Trophoblast cell (in vitro differentiated cells and primary cell): ENCODE results near the gene BRAF.
A peak's percentile ranks its signal among the peaks of the same experiment; 100 is the strongest.
"Not testable (repeated sequence)": the region's sequence is repeated elsewhere in the genome, so short reads cannot be mapped to it uniquely, and the experiment has no call there.

ENCODE experiments used
- DNase-seq, 2 donors: peaks; one replicate each; pipeline ENCODE4 v3.0.0-alpha.2; 2016
- H2AFZ ChIP-seq: 2 replicates; pipeline ENCODE4 v1.6.1; 2013; ENCODE audit warnings: low read length, moderate library complexity, mild to moderate bottlenecking; ENCODE audit not compliant: insufficient read depth, poor library complexity
- H2AK5ac ChIP-seq: 2 replicates; pipeline ENCODE4 v1.6.1; 2013; ENCODE audit warnings: mild to moderate bottlenecking, low read length
- H2BK120ac ChIP-seq: 2 replicates; pipeline ENCODE4 v1.6.1; 2013; ENCODE audit warnings: low read length, mild to moderate bottlenecking, moderate library complexity; ENCODE audit not compliant: insufficient read depth, poor library complexity
- H2BK12ac ChIP-seq: 2 replicates; pipeline ENCODE4 v1.6.1; 2013; ENCODE audit warnings: mild to moderate bottlenecking, low read length, moderate library complexity
- H2BK5ac ChIP-seq: 2 replicates; pipeline ENCODE4 v1.6.1; 2013; ENCODE audit warnings: low read length, low read depth, moderate library complexity, mild to moderate bottlenecking; ENCODE audit not compliant: poor library complexity
- H3K14ac ChIP-seq: 2 replicates; pipeline ENCODE4 v1.6.1; 2013; ENCODE audit warnings: mild to moderate bottlenecking, low read length
- H3K18ac ChIP-seq: 2 replicates; pipeline ENCODE4 v1.6.1; 2013; ENCODE audit warnings: mild to moderate bottlenecking, low read length
- H3K23ac ChIP-seq: 2 replicates; pipeline ENCODE4 v1.6.1; 2013; ENCODE audit warnings: low read length
- H3K27ac ChIP-seq: 2 replicates; pipeline ENCODE4 v1.5.1; 2013; ENCODE audit warnings: low read depth, mild to moderate bottlenecking, inconsistent platforms, low read length, moderate library complexity
- H3K27me3 ChIP-seq: 2 replicates; pipeline ENCODE4 v1.6.1; 2013; ENCODE audit warnings: inconsistent platforms, mild to moderate bottlenecking, low read length, moderate library complexity; ENCODE audit not compliant: insufficient read depth
- H3K36me3 ChIP-seq, 2 experiments: 1 replicate in 1 of 2; 2 replicates in 1 of 2; pipeline ENCODE4 v1.6.1; 2013; ENCODE audit warnings: low read length in 2 of 2, mild to moderate bottlenecking in 2 of 2, moderate library complexity in 1 of 2; ENCODE audit not compliant: insufficient read depth in 2 of 2, control insufficient read depth in 1 of 2
- H3K4ac ChIP-seq: 2 replicates; pipeline ENCODE4 v1.6.1; 2013; ENCODE audit warnings: low read depth, mild to moderate bottlenecking, low read length, moderate library complexity
- H3K4me1 ChIP-seq, 2 experiments: 1 replicate in 1 of 2; 2 replicates in 1 of 2; pipeline ENCODE4 v1.6.1; 2013; ENCODE audit warnings: low read length in 2 of 2, mild to moderate bottlenecking in 2 of 2, moderate library complexity in 1 of 2; ENCODE audit not compliant: insufficient read depth in 2 of 2, control insufficient read depth in 1 of 2
- H3K4me2 ChIP-seq: 2 replicates; pipeline ENCODE4 v1.6.1; 2013; ENCODE audit warnings: inconsistent platforms, mild to moderate bottlenecking, low read length, moderate library complexity
- H3K4me3 ChIP-seq: 2 replicates; pipeline ENCODE4 v1.5.1; 2013; ENCODE audit warnings: mild to moderate bottlenecking, low read depth, low read length, inconsistent platforms
- H3K79me1 ChIP-seq: one replicate; pipeline ENCODE4 v1.6.1; 2013; ENCODE audit warnings: low read length
- H3K79me2 ChIP-seq: 2 replicates; pipeline ENCODE4 v1.6.1; 2013; ENCODE audit warnings: low read length, mild to moderate bottlenecking; ENCODE audit not compliant: control insufficient read depth, insufficient read depth, poor library complexity
- H3K9ac ChIP-seq: 2 replicates; pipeline ENCODE4 v1.6.1; 2013; ENCODE audit warnings: mild to moderate bottlenecking, low read length
- H3K9me3 ChIP-seq: 2 replicates; pipeline ENCODE4 v1.6.1; 2013; ENCODE audit warnings: low read depth, mild to moderate bottlenecking, control low read depth, inconsistent platforms, low read length; ENCODE audit not compliant: insufficient read depth
- H4K12ac ChIP-seq: 2 replicates; pipeline ENCODE4 v1.6.1; 2013; ENCODE audit warnings: low read depth, mild to moderate bottlenecking, low read length, moderate library complexity
- H4K8ac ChIP-seq: 2 replicates; pipeline ENCODE4 v1.6.1; 2013; ENCODE audit warnings: low read depth, mild to moderate bottlenecking, low read length, moderate library complexity
- H4K91ac ChIP-seq: one replicate; pipeline ENCODE4 v1.6.1; 2013; ENCODE audit warnings: low read depth, mild to moderate bottlenecking, low read length, moderate library complexity
- WGBS: extraction: QIAGEN DNeasy Blood & Tissue Kit; methylation state at CpG from one replicate; pipeline ENCODE4 v1.1.7; 2013; ENCODE audit warnings: missing lambda C conversion rate; ENCODE audit not compliant: insufficient read length, insufficient coverage; ENCODE audit errors: extremely low coverage; 5-methylcytosine and 5-hydroxymethylcytosine counted together

Gene BRAF

GRCh38 chr7:140927945-140928344 is 3.2 kb upstream of the BRAF start:
- not testable (repeated sequence) for H2AK5ac ChIP-seq, H3K27ac ChIP-seq, H2BK12ac ChIP-seq, H3K4me2 ChIP-seq, H3K27me3 ChIP-seq, H3K18ac ChIP-seq, H4K8ac ChIP-seq, H3K4ac ChIP-seq, H4K91ac ChIP-seq, H3K14ac ChIP-seq, H2BK5ac ChIP-seq, H3K79me2 ChIP-seq, H4K12ac ChIP-seq, H2BK120ac ChIP-seq, H2AFZ ChIP-seq, H3K79me1 ChIP-seq, H3K9me3 ChIP-seq, DNase-seq, H3K36me3 ChIP-seq, H3K9ac ChIP-seq, H3K4me3 ChIP-seq, H3K4me1 ChIP-seq, H3K23ac ChIP-seq
- WGBS: no CpG with 5 or more reads among the region's 4 CpGs

GRCh38 chr7:140927351-140927750 is 2.6 kb upstream of the BRAF start:
- Histone ChIP-seq H3K23ac (no peak overlapping the region), H3K4me3 (no peak overlapping the region), H3K27ac (no peak overlapping the region), H2AK5ac (no peak overlapping the region), H3K79me2 (peaks cover 4% of the 10 kb centered on the region), H3K4ac (no peak overlapping the region), H4K91ac (no peak overlapping the region), H3K18ac (no peak overlapping the region), H3K79me1 (peaks cover 8% of the 10 kb centered on the region), H4K8ac (no peak overlapping the region), H2BK120ac (no peak overlapping the region), H4K12ac (no peak overlapping the region), H3K9me3 (no peaks in the 10 kb centered on the region), H3K36me3 (no peaks in the 10 kb centered on the region), H3K9ac (no peak overlapping the region), H2BK5ac (no peak overlapping the region), H3K4me2 (no peak overlapping the region), H2BK12ac (no peak overlapping the region), H2AFZ (no peak overlapping the region), H3K4me1 (peaks cover 2 to 8% of the 10 kb centered on the region in 2 experiments), H3K27me3 (no peaks in the 10 kb centered on the region), H3K14ac (no peak overlapping the region)
- DNase-seq: no peak
- WGBS: no CpG with 5 or more reads among the region's 2 CpGs

- H2BK12ac ChIP-seq: no peak overlapping the region
- H2BK120ac ChIP-seq: no peak overlapping the region
- H2AFZ ChIP-seq: no peak overlapping the region
- H3K9ac ChIP-seq: no peak overlapping the region
- peaks cover 2 to 8% of the 10 kb centered on the region in 2 experiments for H3K4me1 ChIP-seq
- no peaks in the 10 kb centered on the region for H3K9me3 ChIP-seq
- H2BK5ac ChIP-seq: no peak overlapping the region
- peaks cover 8% of the 10 kb centered on the region for H3K79me1 ChIP-seq
- no peaks in the 10 kb centered on the region for H3K27me3 ChIP-seq
- no peak overlapping the region for H3K18ac ChIP-seq
- no peak overlapping the region for H3K4me2 ChIP-seq
- H3K4me3 ChIP-seq: no peak overlapping the region
- H3K36me3 ChIP-seq: no peaks in the 10 kb centered on the region
- no peak overlapping the region for H3K14ac ChIP-seq
- peaks cover 5% of the 10 kb centered on the region for H3K79me2 ChIP-seq
- no peak overlapping the region for H4K91ac ChIP-seq
- no peak for DNase-seq
- H3K23ac ChIP-seq: no peak overlapping the region
- H2AK5ac ChIP-seq: no peak overlapping the region
- WGBS: no CpG with 5 or more reads among the region's 7 CpGs
- no peak overlapping the region for H3K27ac ChIP-seq
- no peak overlapping the region for H4K12ac ChIP-seq
- H4K8ac ChIP-seq: no peak overlapping the region
- no peak overlapping the region for H3K4ac ChIP-seq
Observed at GRCh38 chr7:140926021-140926817, 1.5 kb upstream of the BRAF start.

GRCh38 chr7:140924019-140924820 is 509 bp downstream of the BRAF start:
- H3K4me1 ChIP-seq: peaks cover 2 to 8% of the 10 kb centered on the region in 2 experiments
- H4K12ac ChIP-seq: peak overlapping the region; percentile 86
- H2AFZ ChIP-seq: peak overlapping the region; percentile 98
- no peaks in the 10 kb centered on the region for H3K27me3 ChIP-seq
- H4K91ac ChIP-seq: peak overlapping the region; percentile 94
- peak overlapping the region; percentile 67 for H2BK12ac ChIP-seq
- H4K8ac ChIP-seq: peak overlapping the region; percentile 89
- peak overlapping the region; percentile 81 for H3K4me3 ChIP-seq
- H3K79me2 ChIP-seq: peaks cover 5% of the 10 kb centered on the region
- H3K9me3 ChIP-seq: no peaks in the 10 kb centered on the region
- no peak overlapping the region for H3K23ac ChIP-seq
- peak overlapping the region; percentile 97 for H3K4me2 ChIP-seq
- H3K79me1 ChIP-seq: peaks cover 8% of the 10 kb centered on the region
- no CpG with 5 or more reads among the region's 69 CpGs for WGBS
- peak overlapping the region; percentile 89 for H2BK120ac ChIP-seq
- H3K27ac ChIP-seq: peak overlapping the region; percentile 90
- H2AK5ac ChIP-seq: peak overlapping the region; percentile 13
- peak overlapping the region; percentile 86 for H3K14ac ChIP-seq
- H3K36me3 ChIP-seq: no peaks in the 10 kb centered on the region
- H3K9ac ChIP-seq: peak overlapping the region; percentile 95
- DNase-seq: peak; percentile 51 to 61
- H2BK5ac ChIP-seq: peak overlapping the region; percentile 93
- peak overlapping the region; percentile 90 for H3K4ac ChIP-seq
- peak overlapping the region; percentile 90 for H3K18ac ChIP-seq
